Measurements from ENCODE around the gene BRIP1.

DNA sequence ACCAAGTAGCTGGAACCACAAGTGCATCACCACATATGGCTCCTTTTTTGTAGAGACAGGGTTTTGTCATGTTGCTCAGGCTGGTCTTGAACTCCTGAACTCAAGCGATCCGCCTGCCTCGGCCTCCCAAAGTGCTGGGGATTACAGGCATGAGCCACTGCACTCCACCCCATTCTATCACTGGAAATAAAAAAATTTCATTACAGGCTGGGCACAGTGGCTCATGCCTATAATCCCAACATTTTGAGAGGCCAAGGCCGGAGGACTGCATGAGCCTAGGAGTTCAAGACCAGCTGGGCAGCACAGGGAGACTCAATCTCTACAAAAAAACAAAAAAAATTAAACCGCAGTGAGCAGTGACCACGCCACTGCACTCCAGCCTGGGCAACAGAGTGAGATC, 60.1 kb downstream of the BRIP1 start:
- TF ChIP-seq CTCF (IDR thresholded peaks at IDR 0.05) (no peak), ZFX (IDR thresholded peaks at IDR 0.05; ENCODE audit: borderline replicate concordance) (no peak)
